ENCODE measurements around the gene CSPG4.
A peak's percentile ranks its signal among the peaks of the same experiment; 100 is the strongest.
"Not testable (repeated sequence)": the region's sequence is repeated elsewhere in the genome, so short reads cannot be mapped to it uniquely, and the experiment has no call there.

CSPG4 gene

DNA sequence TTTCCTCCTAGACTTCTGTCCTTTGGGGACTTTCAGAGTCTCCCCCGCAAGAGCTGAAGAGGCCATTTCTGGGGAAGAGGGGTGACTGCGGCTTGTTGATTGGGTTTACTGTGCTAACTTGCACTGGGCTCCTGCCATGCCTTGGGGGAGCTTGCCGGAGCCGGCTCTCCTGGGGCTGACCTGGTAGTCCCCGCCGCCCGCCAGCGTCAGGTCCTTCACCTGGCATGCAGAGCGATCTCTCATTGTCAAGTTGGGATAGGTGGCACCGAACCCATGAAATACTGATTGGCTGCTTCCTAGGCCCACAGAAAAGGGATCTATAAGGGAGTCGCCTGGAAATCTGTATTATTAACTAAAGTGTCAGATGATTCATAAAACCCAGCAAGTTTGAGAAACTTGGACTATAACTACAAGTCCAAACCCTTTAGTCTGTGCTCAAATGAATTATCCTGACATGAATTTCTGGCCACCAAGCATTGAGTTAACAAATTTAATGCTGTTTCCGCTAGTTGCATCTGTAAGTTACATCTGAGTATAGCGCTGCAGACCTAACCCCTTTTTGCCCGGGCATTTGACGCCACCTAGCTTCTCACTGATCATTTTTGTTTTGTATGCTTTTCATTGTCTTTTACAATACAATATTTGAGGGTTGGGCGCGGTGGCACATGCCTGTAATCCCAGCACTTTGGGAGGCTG lies 72.0 kb downstream of the CSPG4 start:
- TF ChIP-seq, protein P1, sequence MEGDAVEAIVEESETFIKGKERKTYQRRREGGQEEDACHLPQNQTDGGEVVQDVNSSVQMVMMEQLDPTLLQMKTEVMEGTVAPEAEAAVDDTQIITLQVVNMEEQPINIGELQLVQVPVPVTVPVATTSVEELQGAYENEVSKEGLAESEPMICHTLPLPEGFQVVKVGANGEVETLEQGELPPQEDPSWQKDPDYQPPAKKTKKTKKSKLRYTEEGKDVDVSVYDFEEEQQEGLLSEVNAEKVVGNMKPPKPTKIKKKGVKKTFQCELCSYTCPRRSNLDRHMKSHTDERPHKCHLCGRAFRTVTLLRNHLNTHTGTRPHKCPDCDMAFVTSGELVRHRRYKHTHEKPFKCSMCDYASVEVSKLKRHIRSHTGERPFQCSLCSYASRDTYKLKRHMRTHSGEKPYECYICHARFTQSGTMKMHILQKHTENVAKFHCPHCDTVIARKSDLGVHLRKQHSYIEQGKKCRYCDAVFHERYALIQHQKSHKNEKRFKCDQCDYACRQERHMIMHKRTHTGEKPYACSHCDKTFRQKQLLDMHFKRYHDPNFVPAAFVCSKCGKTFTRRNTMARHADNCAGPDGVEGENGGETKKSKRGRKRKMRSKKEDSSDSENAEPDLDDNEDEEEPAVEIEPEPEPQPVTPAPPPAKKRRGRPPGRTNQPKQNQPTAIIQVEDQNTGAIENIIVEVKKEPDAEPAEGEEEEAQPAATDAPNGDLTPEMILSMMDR (IDR thresholded peaks at IDR 0.05; ENCODE audit: insufficient read depth, low read length, missing control alignments), result peak; percentile 14
- DNase-seq (ENCODE audit: low read depth, low spot score), result no peak
- ChIA-PET CTCF (interaction anchor here (0.8 to 4.1 kb wide), 10 partner anchors 11 to 272 kb away, joined by 3 to 25 read pairs (median 6); partner anchors contain the start of genes MAN2C1 and SNUPN), POLR2A (interaction anchor here (0.9 to 1.8 kb wide), 9 partner anchors 7 to 272 kb away, joined by 4 to 18 read pairs (median 8); partner anchors contain the start of genes MAN2C1, SNUPN and SNX33)
- peak overlapping the region; percentile 99 for H3K4me3 ChIP-seq (ENCODE audit: low read depth, low read length)

DNA sequence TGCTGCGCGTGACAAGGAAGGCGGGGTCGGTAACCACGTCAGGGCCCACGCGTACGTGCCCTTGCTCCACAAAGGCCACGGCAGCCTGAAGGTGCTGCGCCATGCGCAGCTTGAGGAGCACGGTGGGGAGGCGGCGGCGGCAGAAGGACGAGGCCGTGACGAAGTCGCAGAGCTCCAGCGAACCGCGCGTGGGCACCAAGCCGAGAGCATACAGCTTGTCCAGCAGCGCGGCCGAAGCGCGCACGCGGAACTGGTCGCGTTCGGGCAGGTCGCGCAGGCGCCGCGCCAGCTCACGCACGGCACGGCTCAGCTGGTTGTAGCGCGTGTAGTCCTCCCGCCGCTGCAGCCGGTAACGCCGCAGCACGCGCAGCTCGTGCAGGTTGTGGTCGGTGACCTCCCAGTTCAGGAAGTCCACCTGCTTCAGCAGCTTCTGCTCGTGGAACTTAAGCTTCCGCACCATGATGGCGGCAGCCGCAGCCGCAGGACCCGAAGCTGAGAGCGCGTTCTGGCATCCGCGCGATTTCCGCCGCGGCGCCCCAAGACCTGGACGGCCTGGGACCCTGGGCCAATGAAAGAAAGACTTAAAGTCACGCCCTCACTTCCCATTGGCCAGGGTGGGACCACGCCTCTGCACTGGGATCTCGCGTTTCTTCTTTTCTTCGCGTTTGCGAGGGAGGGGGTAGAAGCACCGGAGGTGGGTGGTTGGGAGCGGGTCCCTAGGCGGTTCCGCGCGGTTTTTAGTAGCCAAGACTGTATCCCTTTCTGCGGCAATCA lies 72.8 kb downstream of the CSPG4 start, which contains the start of gene IMP3:
Gene IMP3, minus strand, starts transcription at position 516 of the 774 bp plus-strand sequence. Its CDS starts 56 bp downstream, at position 460.
- ChIA-PET POLR2A (interaction anchor here (0.6 to 1.8 kb wide), 10 partner anchors 8 to 272 kb away, joined by 3 to 18 read pairs (median 7); partner anchors contain the start of genes MAN2C1, SNUPN and SNX33), CTCF (interaction anchor here (0.8 to 4.1 kb wide), 10 partner anchors 7 to 272 kb away, joined by 3 to 25 read pairs (median 8); partner anchors contain the start of genes MAN2C1, SNUPN and SNX33)
- TF ChIP-seq, protein P1 (IDR thresholded peaks at IDR 0.05; ENCODE audit: insufficient read depth, low read length, missing control alignments), result no peak
- no peak for DNase-seq (ENCODE audit: low read depth, low spot score)
- H3K4me3 ChIP-seq (ENCODE audit: low read depth, low read length), result peak within 1 kb of the TSS; percentile 99

DNA sequence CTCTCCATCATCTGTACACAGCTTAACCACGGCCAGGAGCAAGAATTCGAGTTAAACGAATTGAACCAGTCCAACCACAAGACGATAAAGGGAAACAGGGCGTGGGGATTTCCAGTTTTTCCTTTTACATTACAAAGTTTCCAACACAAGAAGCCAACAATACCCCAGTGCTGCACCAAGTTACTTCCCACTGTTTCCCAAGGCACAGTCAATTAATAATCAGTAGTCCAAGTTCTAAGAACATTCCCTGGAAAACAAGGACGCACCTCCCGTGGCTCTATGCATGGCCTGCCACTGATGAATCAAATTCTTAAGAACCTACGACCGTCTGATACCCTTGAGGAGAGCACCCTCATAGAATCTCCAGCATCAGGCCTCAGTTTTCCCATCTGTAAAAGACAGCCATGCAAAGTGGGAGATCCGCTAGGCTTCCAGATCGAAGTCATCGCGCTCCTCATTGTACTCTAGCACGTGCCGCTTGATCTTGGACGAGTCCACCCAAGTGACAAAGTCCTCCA lies 73.4 kb downstream of the CSPG4 start:
- DNase-seq (ENCODE audit: low read depth, low spot score), result no peak
- ChIA-PET CTCF (interaction anchor here (0.8 to 4.1 kb wide), 15 partner anchors 8 to 271 kb away, joined by 3 to 26 read pairs (median 6); partner anchors contain the start of genes MAN2C1, SNUPN and SNX33), POLR2A (interaction anchor here (0.6 to 1.8 kb wide), 13 partner anchors 8 to 271 kb away, joined by 3 to 18 read pairs (median 5); partner anchors contain the start of genes MAN2C1, SNUPN and SNX33)
- peak overlapping the region; percentile 99 for H3K4me3 ChIP-seq (ENCODE audit: low read depth, low read length)
- TF ChIP-seq, protein P1 (IDR thresholded peaks at IDR 0.05; ENCODE audit: insufficient read depth, low read length, missing control alignments), result no peak

DNA sequence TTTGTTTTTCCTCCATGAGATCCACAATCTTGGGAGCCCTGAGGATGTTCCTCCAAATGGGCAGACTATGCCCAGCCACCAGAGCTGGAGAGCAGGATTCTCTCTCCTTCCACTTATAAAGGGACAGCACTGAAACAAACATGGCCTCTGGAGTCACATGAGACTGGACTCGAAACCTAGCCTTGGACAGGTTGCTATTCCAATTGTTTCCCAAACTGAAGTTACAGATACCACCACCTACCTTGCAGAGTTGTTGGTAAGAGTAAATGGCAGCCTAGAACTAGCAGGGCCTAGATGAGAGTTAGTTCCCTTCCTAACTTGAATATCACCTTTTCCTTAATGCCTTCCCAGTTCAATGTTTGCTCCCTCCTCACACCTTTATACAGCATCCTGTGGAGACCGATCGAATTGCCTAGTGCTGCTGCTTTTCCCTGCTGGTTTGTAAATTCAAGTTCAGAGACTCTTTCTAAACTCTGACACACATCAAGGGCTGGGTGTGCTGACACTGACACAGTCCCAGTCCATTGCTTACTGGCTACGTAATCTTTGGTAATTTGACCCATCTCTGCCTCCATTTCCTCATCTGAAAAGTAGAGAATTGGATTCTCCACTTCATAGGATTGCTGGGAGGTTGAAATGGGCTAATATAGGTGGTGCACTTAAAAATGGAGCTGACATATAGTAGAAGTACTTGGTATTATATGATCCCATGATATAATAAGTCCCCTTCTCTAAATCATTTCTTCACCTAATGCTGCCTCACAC lies 75.2 kb downstream of the CSPG4 start:
- DNase-seq (ENCODE audit: low read depth, low spot score), result no peak
- H3K4me3 ChIP-seq (ENCODE audit: low read depth, low read length), result no peak overlapping the region
- POLR2A ChIA-PET, result interaction anchor here (0.5 to 1.3 kb wide), 5 partner anchors 10 to 58 kb away, joined by 4 to 11 read pairs (median 4); partner anchors contain the start of genes PTPN9, SNUPN and SNX33
- CTCF ChIA-PET, result interaction anchor here (1.0 to 4.1 kb wide), 18 partner anchors 9 to 269 kb away, joined by 3 to 26 read pairs (median 6); partner anchors contain the start of genes MAN2C1, SNUPN and SNX33
- TF ChIP-seq, protein P1 (IDR thresholded peaks at IDR 0.05; ENCODE audit: insufficient read depth, low read length, missing control alignments), result no peak

DNA sequence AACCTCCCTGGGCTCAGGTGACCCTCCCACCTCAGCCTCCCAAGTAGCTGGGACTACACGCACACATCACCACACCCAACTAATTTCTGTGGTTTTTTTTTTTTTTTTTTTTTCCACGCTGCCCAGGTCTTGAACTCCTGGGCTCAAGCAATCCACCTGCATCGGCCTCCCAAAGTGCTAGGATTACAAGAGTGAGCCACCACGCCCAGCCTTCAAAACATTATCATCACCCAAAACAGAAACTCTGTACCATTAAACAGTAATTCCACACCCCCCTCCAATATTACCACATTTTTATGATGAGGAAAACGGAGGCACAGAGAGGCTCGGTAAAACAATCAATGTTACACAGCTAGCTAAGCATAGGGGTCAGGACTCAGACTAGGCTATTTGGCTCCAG lies 76.6 kb downstream of the CSPG4 start:
- ChIA-PET CTCF (interaction anchor here (0.8 to 3.6 kb wide), 6 partner anchors 9 to 268 kb away, joined by 3 to 26 read pairs (median 5); partner anchors contain the start of genes SNUPN and SNX33), POLR2A (no interaction called here)
- no peak overlapping the region for H3K4me3 ChIP-seq (ENCODE audit: low read depth, low read length)
- no peak for DNase-seq (ENCODE audit: low read depth, low spot score)
- TF ChIP-seq, protein P1 (IDR thresholded peaks at IDR 0.05; ENCODE audit: insufficient read depth, low read length, missing control alignments), result no peak

DNA sequence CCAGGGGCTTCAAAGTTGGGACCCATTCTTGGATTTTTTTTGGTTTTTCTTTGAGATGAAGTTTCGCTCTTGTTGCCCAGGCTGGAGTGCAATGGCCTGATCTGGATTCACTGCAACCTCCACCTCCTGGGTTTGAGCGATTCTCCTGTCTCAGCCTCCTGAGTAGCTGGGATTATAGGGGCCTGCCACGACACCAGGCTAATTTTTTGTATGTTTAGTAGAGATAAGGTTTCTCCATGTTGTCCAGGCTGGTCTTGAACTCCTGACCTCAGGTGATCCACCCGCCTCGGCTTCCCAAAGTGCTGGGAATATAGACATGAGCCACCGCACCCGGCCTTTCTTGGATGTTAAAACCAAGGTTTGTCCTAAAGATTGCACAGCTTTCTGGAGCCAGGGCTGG lies 78.7 kb downstream of the CSPG4 start:
- ChIA-PET POLR2A (interaction anchor here (1.2 kb wide), 1 partner anchor 13 kb away, joined by 5 read pairs; no protein-coding TSS in a partner anchor), CTCF (interaction anchor here (1.4 kb wide), 2 partner anchors 14 to 28 kb away, joined by 3 to 4 read pairs; no protein-coding TSS in a partner anchor)
- DNase-seq (ENCODE audit: low read depth, low spot score); H3K4me3 ChIP-seq (ENCODE audit: low read depth, low read length): not testable (repeated sequence)
